Activated naive CD4-positive, alpha-beta T cell treated with anti-CD3 and anti-CD28 coated beads, Interleukin-2, amount 10 ng/mL, durations not matched to agents 7 days and 5 days (primary cell): ENCODE data around the gene CAPN14.

Experiments
- CTCF ChIA-PET: fragments of 350-600 bp; sonication (Branson Sonifier 250); formaldehyde crosslinking; loops from one replicate; lab custom pipeline; 2021; ENCODE audit warnings: antibody characterized with exemption; lab: Charles Lee
- DNase-seq: peaks from one replicate; pipeline ENCODE4 v3.0.0-alpha.2; 2020
- H3K27ac Mint-ChIP-seq: one replicate; pipeline ENCODE4 v1.8.0; 2021; ENCODE audit warnings: mild to moderate bottlenecking, moderate library complexity, mixed read lengths
- H3K27me3 Mint-ChIP-seq: one replicate; pipeline ENCODE4 v1.8.0; 2021; ENCODE audit warnings: mild to moderate bottlenecking, mixed read lengths
- H3K36me3 Mint-ChIP-seq: one replicate; pipeline ENCODE4 v1.8.0; 2021; ENCODE audit warnings: mixed read lengths
- H3K4me1 Mint-ChIP-seq: one replicate; pipeline ENCODE4 v1.8.0; 2021; ENCODE audit warnings: mixed read lengths
- H3K4me3 Mint-ChIP-seq: one replicate; pipeline ENCODE4 v1.8.0; 2021; ENCODE audit warnings: mild to moderate bottlenecking, moderate library complexity, mixed read lengths
- H3K9me3 Mint-ChIP-seq: one replicate; pipeline ENCODE4 v1.8.0; 2021; ENCODE audit warnings: mixed read lengths

The CAPN14 gene

DNA sequence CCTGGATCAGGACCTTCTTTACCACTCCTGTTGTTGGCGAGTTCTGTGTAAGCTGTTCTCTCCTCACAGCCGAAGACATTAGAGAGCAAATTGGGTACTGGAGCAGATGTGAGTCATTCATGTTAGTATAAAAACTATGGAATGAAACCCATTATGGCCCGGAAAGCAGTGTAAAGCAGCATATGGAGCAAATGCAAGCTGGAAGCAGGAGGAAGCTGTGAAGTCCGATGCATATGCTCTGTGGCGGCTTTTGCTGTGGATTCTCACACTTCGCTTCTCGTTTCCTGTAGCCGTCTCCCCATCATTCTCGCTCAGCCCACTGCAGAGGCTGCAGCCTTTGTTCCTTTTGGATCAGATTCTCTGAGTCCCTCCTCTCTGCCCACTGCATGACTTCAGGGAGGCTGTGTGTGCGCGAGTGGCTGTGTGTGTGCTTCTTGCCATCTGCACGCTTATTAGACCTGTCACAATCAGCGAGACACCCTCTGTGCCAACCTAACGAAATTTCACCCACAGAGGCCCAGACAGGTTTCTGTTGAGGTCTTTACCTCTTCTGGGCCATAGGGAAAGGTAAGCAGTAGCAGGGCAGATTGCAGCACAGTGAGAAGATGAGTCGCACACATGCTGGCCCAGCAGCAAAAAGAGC lies 75.8 kb downstream of the CAPN14 start:
- Mint-ChIP-seq H3K27me3 (peaks cover 66% of the 10 kb centered on the region), H3K27ac (no peak overlapping the region), H3K36me3 (no peaks in the 10 kb centered on the region), H3K9me3 (no peaks in the 10 kb centered on the region), H3K4me3 (no peak overlapping the region), H3K4me1 (peaks cover 9% of the 10 kb centered on the region)
- CTCF ChIA-PET: interaction anchor here (1.0 to 1.4 kb wide), 4 partner anchors 26 to 977 kb away, joined by 3 read pairs; no protein-coding TSS in a partner anchor
- no peak for DNase-seq

DNA sequence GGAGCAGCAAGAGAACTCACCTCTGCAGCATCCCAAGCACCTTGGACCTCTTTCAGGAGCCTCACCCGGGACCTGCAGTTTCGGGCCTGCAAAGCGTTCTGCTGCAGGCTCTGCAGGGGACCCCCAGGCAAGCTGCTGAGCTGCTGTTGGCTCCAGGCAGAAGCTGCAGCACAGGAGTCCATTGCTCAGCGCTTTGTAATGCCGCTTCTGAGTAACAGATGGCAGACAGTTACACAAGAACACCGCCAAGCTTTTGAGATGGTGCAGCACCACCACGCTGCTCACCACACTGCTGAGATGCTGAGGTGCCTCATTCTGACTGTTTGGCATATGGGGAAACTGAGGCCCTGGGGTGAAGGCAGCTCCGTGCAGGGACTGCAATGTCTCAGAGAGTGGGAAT lies 77.2 kb downstream of the CAPN14 start:
- DNase-seq: no peak
- Mint-ChIP-seq H3K4me3 (no peak overlapping the region), H3K9me3 (no peaks in the 10 kb centered on the region), H3K36me3 (no peaks in the 10 kb centered on the region), H3K27me3 (peaks cover 80% of the 10 kb centered on the region), H3K27ac (no peak overlapping the region), H3K4me1 (peaks cover 9% of the 10 kb centered on the region)
- CTCF ChIA-PET: interaction anchor here (1.0 to 4.3 kb wide), 4 partner anchors 28 to 975 kb away, joined by 3 to 18 read pairs (median 4); no protein-coding TSS in a partner anchor

DNA sequence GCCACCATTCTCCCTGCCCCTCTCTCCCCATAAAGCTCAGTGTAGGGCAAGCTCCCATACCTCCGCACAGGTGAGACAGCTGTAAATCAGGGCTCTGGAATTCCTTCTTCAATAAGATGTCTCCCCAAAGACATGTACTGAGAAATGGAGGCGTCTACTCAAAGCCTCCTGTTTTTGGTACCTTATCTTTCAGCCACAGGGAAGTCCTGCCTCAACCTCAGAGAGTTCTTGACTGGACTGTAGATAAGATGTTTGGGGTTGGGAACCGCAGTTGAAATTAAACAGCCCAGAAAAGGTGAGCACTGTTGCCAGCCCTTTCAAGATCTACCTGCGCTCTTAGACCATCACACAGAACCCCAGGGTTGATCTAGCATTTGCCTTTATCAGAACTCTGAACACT lies 77.6 kb downstream of the CAPN14 start:
- Mint-ChIP-seq H3K27ac (no peak overlapping the region), H3K36me3 (no peaks in the 10 kb centered on the region), H3K27me3 (peaks cover 85% of the 10 kb centered on the region), H3K9me3 (no peaks in the 10 kb centered on the region), H3K4me3 (no peak overlapping the region), H3K4me1 (peaks cover 9% of the 10 kb centered on the region)
- DNase-seq: no peak
- CTCF ChIA-PET: interaction anchor here (1.3 to 4.3 kb wide), 2 partner anchors 31 to 975 kb away, joined by 6 to 18 read pairs; no protein-coding TSS in a partner anchor

DNA sequence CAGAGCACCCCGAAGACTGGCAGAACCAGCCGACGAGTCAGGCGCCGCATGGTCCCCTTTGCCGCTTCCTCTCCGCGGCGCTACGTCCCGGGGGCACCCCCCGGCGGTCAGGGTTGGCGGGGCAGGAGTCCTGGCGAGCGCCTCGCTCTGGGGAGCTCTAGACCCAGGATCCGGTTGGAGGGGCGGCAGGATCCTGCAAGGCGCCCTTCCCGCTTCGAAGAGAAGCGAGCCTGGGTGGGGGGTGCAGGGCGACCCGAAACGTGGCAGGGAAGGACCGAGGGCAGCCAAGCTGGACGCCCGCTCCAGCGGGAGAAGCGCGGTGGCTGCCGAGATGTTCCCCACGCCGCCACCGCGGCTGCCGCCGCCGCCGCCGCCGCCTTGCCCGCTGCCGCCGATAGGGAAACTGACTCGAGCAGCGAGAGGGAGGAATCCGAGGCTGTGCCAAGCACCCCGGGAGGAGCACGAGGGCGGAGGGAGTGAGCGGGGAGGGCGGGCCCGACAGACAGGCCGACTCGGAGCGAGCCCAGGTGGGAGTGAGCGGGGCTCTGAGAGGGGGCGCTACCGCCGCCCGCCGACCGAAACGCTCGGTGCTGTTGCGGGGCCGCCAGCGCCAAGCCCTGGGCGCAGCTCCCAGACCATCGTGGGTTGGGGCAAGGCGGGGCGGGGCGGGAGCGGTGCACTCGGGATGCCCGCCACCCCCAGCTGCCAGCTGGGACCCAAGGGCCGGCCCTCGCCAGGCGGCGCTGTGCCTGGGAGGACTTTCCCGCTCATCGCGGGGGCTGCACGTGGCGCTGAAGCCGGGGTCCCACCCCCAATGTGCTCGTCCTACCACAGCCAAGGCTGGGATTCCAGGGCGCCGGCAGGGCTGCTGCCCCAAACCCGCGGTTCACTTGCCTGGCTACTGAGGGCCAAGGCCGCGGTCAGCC lies 79.0 kb downstream of the CAPN14 start, which contains the start of gene GALNT14:
GALNT14 (minus strand) TSS at position 404 of the 926 bp plus-strand sequence; CDS start at position 50, 354 bp downstream.
- peaks cover 9% of the 10 kb centered on the region for H3K4me1 Mint-ChIP-seq
- peaks cover 83% of the 10 kb centered on the region for H3K27me3 Mint-ChIP-seq
- no peaks in the 10 kb centered on the region for H3K9me3 Mint-ChIP-seq
- H3K4me3 Mint-ChIP-seq: peak within 1 kb of the TSS; percentile 43
- CTCF ChIA-PET: interaction anchor here (4.3 kb wide), 1 partner anchor 32 kb away, joined by 18 read pairs; no protein-coding TSS in a partner anchor
- no peaks in the 10 kb centered on the region for H3K36me3 Mint-ChIP-seq
- DNase-seq: peak; percentile 53
- no peak within 1 kb of the TSS for H3K27ac Mint-ChIP-seq

DNA sequence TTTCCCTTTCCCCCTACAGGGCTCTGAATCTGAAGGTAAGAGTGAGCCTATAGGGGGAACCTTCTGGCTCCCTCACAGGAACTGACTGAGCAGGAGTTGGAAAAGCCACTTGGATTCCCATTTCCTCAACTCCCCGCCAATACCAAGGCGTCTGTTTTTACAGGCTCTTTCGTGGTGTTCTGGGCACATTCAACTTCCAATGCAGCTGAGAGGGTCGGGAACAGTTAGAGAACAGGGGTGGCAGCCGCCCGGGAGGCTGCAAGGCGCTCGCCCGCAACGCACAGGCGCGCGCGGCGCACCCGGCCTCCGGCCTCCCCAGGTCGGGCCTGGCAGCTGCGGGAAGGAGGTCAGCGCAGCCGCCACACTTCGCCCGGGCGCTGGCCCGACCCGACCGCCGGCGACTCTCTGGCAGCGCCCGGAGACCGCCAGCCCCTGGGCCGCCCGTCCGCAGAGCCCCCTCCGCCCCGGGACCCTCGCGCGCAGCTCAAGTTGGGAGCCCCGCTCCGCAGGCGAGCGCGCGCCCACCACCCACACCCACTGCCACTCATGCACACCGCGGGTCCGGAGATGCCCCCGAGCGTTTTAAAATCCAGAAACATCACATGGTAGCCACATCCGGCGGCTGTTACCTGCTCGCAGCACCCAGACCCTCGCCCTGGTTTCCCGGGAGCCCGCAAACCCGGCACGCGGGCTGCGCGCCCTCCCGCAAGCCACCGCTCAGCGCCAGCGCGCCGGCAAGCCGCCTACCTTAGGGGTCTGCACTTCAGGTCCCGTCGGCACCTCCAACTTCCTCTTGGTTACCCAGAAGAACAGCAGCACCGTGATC lies 79.9 kb downstream of the CAPN14 start:
- H3K36me3 Mint-ChIP-seq: no peaks in the 10 kb centered on the region
- peaks cover 9% of the 10 kb centered on the region for H3K4me1 Mint-ChIP-seq
- peaks cover 79% of the 10 kb centered on the region for H3K27me3 Mint-ChIP-seq
- H3K4me3 Mint-ChIP-seq: peak overlapping the region; percentile 43
- CTCF ChIA-PET: interaction anchor here (4.3 kb wide), 1 partner anchor 33 kb away, joined by 18 read pairs; no protein-coding TSS in a partner anchor
- no peak overlapping the region for H3K27ac Mint-ChIP-seq
- DNase-seq: peak; percentile 24
- H3K9me3 Mint-ChIP-seq: no peaks in the 10 kb centered on the region

- Mint-ChIP-seq H3K27ac (no peak overlapping the region), H3K36me3 (no peaks in the 10 kb centered on the region), H3K27me3 (peaks cover 80% of the 10 kb centered on the region), H3K4me1 (peaks cover 9% of the 10 kb centered on the region), H3K4me3 (peak overlapping the region; percentile 14), H3K9me3 (no peaks in the 10 kb centered on the region)
- DNase-seq: no peak
- CTCF ChIA-PET: interaction anchor here (4.3 kb wide), 1 partner anchor 34 kb away, joined by 18 read pairs; no protein-coding TSS in a partner anchor
These were observed 80.6 kb downstream of the CAPN14 start for GRCh38 chr2:31136732-31137131.

GRCh38 chr2:31136000-31136399 lies 81.3 kb downstream of the CAPN14 start:
- Mint-ChIP-seq H3K27ac (no peak overlapping the region), H3K4me3 (no peak overlapping the region), H3K4me1 (peaks cover 9% of the 10 kb centered on the region), H3K9me3 (no peaks in the 10 kb centered on the region), H3K27me3 (peaks cover 79% of the 10 kb centered on the region), H3K36me3 (no peaks in the 10 kb centered on the region)
- CTCF ChIA-PET: no interaction called here
- no peak for DNase-seq

DNA sequence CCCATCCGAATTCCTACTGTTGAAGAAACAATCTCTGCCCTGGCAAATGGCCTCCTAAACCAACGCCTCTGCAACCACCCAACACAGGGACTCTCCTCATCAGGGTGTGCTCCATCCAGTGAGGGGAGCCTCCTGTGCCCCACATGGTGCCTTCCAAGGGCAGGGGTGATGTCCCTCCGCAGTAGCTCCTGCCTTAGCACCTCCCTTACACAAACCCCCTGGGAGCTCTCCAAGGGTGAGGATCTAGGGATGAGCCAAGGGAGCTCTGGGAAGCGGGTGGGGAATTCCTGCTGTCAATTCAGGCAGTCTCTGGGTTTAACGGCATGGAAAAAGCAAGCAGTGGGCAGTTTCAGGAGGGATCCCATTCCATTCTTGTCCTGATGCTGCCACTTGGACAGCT lies 82.8 kb downstream of the CAPN14 start:
- no peak overlapping the region for H3K4me3 Mint-ChIP-seq
- no peak overlapping the region for H3K27ac Mint-ChIP-seq
- no peaks in the 10 kb centered on the region for H3K9me3 Mint-ChIP-seq
- no peak for DNase-seq
- peaks cover 9% of the 10 kb centered on the region for H3K4me1 Mint-ChIP-seq
- peaks cover 75% of the 10 kb centered on the region for H3K27me3 Mint-ChIP-seq
- H3K36me3 Mint-ChIP-seq: no peaks in the 10 kb centered on the region
- CTCF ChIA-PET: interaction anchor here (1.2 kb wide), 1 partner anchor 199 kb away, joined by 3 read pairs; no protein-coding TSS in a partner anchor

DNA sequence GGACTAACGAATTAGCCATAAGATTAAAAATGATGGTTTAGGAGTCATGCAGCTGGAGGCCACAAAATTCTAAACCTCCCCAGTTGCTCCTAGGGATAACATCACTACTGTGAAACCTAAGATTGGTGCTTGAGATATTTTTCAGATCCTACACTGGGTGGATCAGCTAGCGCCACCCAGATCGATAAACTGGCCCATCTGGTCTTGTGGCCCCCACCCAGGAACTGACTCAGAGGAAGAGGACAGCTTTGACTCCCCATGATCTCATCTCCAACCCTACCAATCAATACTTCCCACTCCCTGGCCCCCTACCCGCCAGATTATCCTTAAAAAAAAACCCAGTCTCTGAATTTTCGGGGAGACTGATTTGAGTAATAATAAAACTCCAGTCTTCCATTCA lies 84.5 kb downstream of the CAPN14 start:
- Mint-ChIP-seq H3K4me3 (no peak overlapping the region), H3K9me3 (no peaks in the 10 kb centered on the region), H3K27ac (no peak overlapping the region), H3K4me1 (peaks cover 8% of the 10 kb centered on the region), H3K27me3 (peaks cover 58% of the 10 kb centered on the region), H3K36me3 (no peaks in the 10 kb centered on the region)
- CTCF ChIA-PET: no interaction called here
- no peak for DNase-seq

DNA sequence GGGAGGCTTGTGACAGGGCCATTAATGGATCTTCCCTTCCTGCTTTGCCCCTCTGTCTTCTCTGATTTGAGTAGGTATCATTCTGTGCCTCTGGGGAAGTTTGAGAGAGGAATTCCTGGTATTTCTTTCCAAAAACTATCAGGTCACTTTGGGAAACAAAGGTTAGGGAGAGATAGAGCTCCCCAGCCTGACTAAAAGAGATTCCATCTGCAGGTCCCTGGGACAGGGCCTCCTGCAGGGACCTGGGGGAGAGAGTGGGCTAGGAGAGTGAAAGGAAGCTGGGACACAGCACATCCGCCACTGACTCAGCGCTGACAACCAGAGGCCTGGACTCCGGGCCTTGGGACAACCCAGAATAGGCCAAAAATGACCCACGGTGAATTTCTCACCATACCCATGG lies 85.4 kb downstream of the CAPN14 start:
- CTCF ChIA-PET: no interaction called here
- DNase-seq: no peak
- no peak overlapping the region for H3K27ac Mint-ChIP-seq
- H3K9me3 Mint-ChIP-seq: no peaks in the 10 kb centered on the region
- H3K4me1 Mint-ChIP-seq: peaks cover 3% of the 10 kb centered on the region
- H3K27me3 Mint-ChIP-seq: peaks cover 49% of the 10 kb centered on the region
- H3K36me3 Mint-ChIP-seq: no peaks in the 10 kb centered on the region
- H3K4me3 Mint-ChIP-seq: no peak overlapping the region

GRCh38 chr2:31129375-31130171 lies 87.7 kb downstream of the CAPN14 start:
- H3K27me3 Mint-ChIP-seq: peaks cover 26% of the 10 kb centered on the region
- H3K9me3 Mint-ChIP-seq: no peaks in the 10 kb centered on the region
- CTCF ChIA-PET: interaction anchor here (1.0 to 1.1 kb wide), 2 partner anchors 11 to 15 kb away, joined by 3 to 4 read pairs; no protein-coding TSS in a partner anchor
- H3K4me1 Mint-ChIP-seq: no peaks in the 10 kb centered on the region
- DNase-seq: no peak
- H3K4me3 Mint-ChIP-seq: no peak overlapping the region
- H3K36me3 Mint-ChIP-seq: no peaks in the 10 kb centered on the region
- H3K27ac Mint-ChIP-seq: no peak overlapping the region

DNA sequence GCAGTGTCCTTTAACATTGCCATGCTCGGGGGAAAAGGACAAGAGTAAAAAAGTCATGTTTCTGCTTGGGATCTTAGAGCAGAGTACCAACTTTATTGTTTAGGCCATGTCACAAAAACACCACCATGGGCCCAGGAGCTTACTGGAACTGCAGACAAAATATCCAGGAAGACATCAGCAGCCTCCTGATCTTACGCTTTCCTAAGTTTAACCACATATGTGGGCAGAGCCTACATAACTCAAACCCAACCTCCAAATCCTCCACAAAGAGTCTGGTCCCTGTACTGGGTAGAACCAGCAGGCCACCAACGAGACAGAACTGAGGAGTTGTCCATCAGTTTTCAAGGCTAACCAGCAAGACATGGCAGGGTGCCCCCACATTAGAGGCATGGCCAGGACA lies 89.4 kb downstream of the CAPN14 start:
- CTCF ChIA-PET: no interaction called here
- Mint-ChIP-seq H3K27ac (no peak overlapping the region), H3K27me3 (peaks cover 21% of the 10 kb centered on the region), H3K4me3 (no peak overlapping the region), H3K9me3 (no peaks in the 10 kb centered on the region), H3K4me1 (no peaks in the 10 kb centered on the region), H3K36me3 (no peaks in the 10 kb centered on the region)
- DNase-seq: no peak
